Measurements from ENCODE around the gene PLD1.

PLD1 gene

GRCh38 chr3:171600030-171600429 is 210.3 kb downstream of the PLD1 start:
- no peak for TF ChIP-seq CTCF (IDR thresholded peaks at IDR 0.05; ENCODE audit: insufficient read depth, low read length, poor library complexity, severe bottlenecking)
- Histone ChIP-seq H3K27me3 (replicated peaks; ENCODE audit: control insufficient read depth, insufficient read depth, low read length) (no peaks in the 10 kb centered on the region), H3K36me3 (ENCODE audit: control insufficient read depth, insufficient read depth, low read length) (no peaks in the 10 kb centered on the region), H3K4me3 (replicated peaks; ENCODE audit: low read depth, low read length) (no peak overlapping the region)
- DNase-seq (ENCODE audit: extremely low read depth, insufficient read length) = no peak

- Histone ChIP-seq H3K36me3 (ENCODE audit: control insufficient read depth, insufficient read depth, low read length) (no peaks in the 10 kb centered on the region), H3K27me3 (replicated peaks; ENCODE audit: control insufficient read depth, insufficient read depth, low read length) (no peaks in the 10 kb centered on the region), H3K4me3 (replicated peaks; ENCODE audit: low read depth, low read length) (no peak overlapping the region)
- no peak for DNase-seq (ENCODE audit: extremely low read depth, insufficient read length)
- no peak for TF ChIP-seq CTCF (IDR thresholded peaks at IDR 0.05; ENCODE audit: insufficient read depth, low read length, poor library complexity, severe bottlenecking)
Observed at GRCh38 chr3:171598990-171599389, 211.3 kb downstream of the PLD1 start.

- no peak for TF ChIP-seq CTCF (IDR thresholded peaks at IDR 0.05; ENCODE audit: insufficient read depth, low read length, poor library complexity, severe bottlenecking)
- H3K4me3 ChIP-seq (replicated peaks; ENCODE audit: low read depth, low read length) = no peak overlapping the region
- no peaks in the 10 kb centered on the region for H3K27me3 ChIP-seq (replicated peaks; ENCODE audit: control insufficient read depth, insufficient read depth, low read length)
- H3K36me3 ChIP-seq (ENCODE audit: control insufficient read depth, insufficient read depth, low read length) = no peaks in the 10 kb centered on the region
- DNase-seq (ENCODE audit: extremely low read depth, insufficient read length) = no peak
Observed at GRCh38 chr3:171592786-171593185, 217.5 kb downstream of the PLD1 start.

GRCh38 chr3:171591070-171591469 is 219.2 kb downstream of the PLD1 start:
- DNase-seq (ENCODE audit: extremely low read depth, insufficient read length) = no peak
- TF ChIP-seq CTCF (IDR thresholded peaks at IDR 0.05; ENCODE audit: insufficient read depth, low read length, poor library complexity, severe bottlenecking) = no peak
- Histone ChIP-seq H3K27me3 (replicated peaks; ENCODE audit: control insufficient read depth, insufficient read depth, low read length) (no peaks in the 10 kb centered on the region), H3K36me3 (ENCODE audit: control insufficient read depth, insufficient read depth, low read length) (no peaks in the 10 kb centered on the region), H3K4me3 (replicated peaks; ENCODE audit: low read depth, low read length) (no peak overlapping the region)

GRCh38 chr3:171586274-171586673 is 224.0 kb downstream of the PLD1 start:
- no peak for TF ChIP-seq CTCF (IDR thresholded peaks at IDR 0.05; ENCODE audit: insufficient read depth, low read length, poor library complexity, severe bottlenecking)

GRCh38 chr3:171585039-171585438 is 225.2 kb downstream of the PLD1 start:
- Histone ChIP-seq H3K36me3 (ENCODE audit: control insufficient read depth, insufficient read depth, low read length) (no peaks in the 10 kb centered on the region), H3K27me3 (replicated peaks; ENCODE audit: control insufficient read depth, insufficient read depth, low read length) (no peaks in the 10 kb centered on the region), H3K4me3 (replicated peaks; ENCODE audit: low read depth, low read length) (no peak overlapping the region)
- DNase-seq (ENCODE audit: extremely low read depth, insufficient read length) = no peak
- TF ChIP-seq CTCF (IDR thresholded peaks at IDR 0.05; ENCODE audit: insufficient read depth, low read length, poor library complexity, severe bottlenecking) = no peak

More at GRCh38 chr3:171586274-171586673, 224.0 kb downstream of the PLD1 start:
- H3K36me3 ChIP-seq (ENCODE audit: control insufficient read depth, insufficient read depth, low read length) = no peaks in the 10 kb centered on the region
- H3K27me3 ChIP-seq (replicated peaks; ENCODE audit: control insufficient read depth, insufficient read depth, low read length) = no peaks in the 10 kb centered on the region
- no peak overlapping the region for H3K4me3 ChIP-seq (replicated peaks; ENCODE audit: low read depth, low read length)
- DNase-seq (ENCODE audit: extremely low read depth, insufficient read length) = no peak

Measured in GM06990 (cell line).